GM19452 (cell line): ENCODE measurements around the gene NOL4L.

Experiments
- ATAC-seq: cut with Tn5 transposase; IDR thresholded peaks from one replicate; pipeline ENCODE4 v1.9.1; 2021; ENCODE audit not compliant: unreplicated experiment

NOL4L gene

DNA sequence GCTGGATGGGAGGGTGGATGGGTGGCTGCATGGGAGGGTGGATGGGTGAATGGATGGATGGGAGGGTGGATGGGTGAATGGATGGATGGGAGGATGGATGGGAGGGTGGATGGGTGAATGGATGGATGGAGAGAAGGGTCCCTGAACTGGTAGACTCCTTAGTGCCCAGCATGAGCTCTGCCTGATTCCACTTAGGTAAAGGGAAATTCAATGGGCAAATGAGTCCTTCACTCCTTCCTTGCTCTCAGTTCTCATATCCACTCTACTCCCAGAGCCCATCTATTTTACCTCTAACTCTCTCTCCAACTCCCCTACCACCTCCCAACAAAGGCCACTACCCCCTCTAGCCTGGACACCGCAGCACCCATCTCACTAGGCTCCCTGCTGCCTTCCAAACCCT lies 29.2 kb upstream of the NOL4L start:
- ATAC-seq: no peak

DNA sequence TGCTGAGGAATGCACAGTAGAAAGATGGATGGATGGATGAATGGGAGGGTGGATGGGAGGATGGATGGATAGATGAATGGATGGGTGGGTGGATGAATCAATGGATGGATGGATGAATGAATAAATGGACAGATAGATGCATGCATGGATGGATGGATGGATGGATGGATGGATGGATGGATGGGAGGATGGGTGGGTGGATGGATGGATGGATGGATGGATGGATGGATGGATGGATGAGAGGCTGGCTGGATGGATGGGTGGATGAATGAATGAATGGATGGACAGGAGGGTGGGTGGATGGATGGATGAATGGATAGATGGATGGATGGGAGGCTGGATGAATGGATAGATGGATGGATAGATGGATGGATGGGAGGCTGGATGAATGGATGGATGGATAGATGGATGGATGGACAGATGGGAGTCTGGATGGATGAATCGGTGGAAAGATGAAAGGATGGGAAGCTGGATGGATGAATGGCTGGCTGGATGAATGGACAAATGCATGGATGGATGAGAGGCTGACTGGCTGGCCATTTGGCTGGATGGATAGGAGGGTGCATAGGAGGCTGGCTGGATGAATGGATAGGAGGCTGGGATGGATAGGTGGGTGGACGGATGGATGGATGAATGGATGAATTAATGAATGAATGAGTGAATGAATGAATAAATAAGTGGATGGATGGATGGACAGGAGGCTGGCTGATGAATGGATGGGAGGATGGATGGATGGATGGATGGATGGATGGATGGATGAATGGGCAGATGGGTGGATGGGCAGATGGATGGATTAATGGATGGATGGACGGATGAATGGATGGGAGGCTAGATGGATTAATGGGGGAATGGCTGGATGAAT lies 28.3 kb upstream of the NOL4L start:
- no peak for ATAC-seq

- ATAC-seq: no peak
Observed at GRCh38 chr20:32612351-32613191, 27.4 kb upstream of the NOL4L start.

DNA sequence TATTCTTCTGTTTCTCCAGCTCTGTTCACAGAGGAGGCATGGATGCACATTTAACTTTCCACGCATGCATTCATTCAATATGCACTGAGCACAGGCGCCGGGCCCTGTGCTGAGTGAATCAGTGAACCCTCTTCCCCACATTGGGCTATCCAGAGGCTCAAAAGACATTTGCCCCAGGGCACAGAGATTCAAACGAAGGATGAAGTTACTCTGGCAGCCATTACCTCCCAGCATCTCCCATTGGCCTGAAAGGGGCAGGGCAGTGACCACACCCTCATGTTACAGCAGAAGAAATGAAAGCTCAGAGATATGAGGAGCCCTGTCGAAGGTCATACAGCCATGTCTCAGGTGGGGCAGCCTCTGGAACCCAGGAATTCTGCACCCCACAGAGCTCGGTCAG lies 26.7 kb upstream of the NOL4L start:
- no peak for ATAC-seq

DNA sequence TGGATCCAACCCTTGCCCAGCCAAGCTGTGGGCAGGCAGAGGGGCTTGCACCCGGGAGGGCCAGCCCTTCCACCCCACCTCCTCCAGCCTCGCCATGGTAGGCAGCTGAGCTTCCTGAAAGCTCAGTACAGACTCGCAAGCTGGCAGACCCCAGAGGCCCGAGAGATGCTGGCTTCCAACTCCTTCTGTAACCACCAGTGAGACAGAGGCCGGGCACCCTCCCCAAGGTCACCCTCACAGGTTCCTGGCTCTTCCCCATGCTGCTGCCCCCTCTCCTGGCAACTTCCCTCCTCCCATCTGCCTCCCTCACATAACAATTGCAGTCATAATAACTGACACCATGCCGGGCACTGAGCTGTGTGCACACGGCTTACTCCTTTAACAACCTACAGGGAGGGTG lies 26.2 kb upstream of the NOL4L start:
- ATAC-seq: no peak

DNA sequence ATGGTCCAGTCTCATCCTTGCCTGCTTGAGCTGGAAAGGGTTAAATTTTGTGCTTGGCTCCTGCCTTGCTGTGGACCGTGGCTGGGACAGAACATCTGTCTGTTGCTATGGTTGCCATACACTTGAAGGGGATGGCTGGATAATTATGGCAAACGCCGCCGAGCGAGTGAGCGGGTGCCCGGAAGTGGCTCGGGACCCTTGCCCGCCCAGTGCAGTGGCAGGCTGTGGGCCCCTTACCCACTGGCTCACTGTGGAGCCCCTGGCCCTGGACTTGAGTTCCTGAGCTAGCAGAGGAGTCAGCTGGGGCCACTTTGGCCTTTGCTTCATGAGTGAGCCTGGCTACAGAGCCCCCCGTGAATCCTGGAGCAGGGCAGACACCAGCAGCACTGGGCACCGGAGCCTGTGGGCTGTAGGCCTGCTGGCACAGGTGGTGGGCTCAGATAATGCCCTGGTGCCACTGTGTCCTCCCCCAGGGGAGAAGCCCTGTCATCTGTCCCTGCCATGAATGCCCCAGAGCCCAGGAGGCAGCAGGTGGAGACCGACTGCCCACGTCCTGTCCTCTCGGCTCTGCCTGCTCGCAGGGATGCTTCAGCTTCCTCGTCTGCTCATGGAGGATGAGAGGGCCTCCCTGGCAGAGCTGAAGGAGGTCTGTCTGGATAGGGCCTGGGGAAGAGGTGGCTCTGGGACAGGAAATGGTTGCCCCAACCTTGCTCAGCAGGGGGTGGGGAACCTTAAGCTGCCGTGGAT lies 25.5 kb upstream of the NOL4L start:
- no peak for ATAC-seq

- no peak for ATAC-seq
Observed at GRCh38 chr20:32609993-32610392, 24.9 kb upstream of the NOL4L start.

DNA sequence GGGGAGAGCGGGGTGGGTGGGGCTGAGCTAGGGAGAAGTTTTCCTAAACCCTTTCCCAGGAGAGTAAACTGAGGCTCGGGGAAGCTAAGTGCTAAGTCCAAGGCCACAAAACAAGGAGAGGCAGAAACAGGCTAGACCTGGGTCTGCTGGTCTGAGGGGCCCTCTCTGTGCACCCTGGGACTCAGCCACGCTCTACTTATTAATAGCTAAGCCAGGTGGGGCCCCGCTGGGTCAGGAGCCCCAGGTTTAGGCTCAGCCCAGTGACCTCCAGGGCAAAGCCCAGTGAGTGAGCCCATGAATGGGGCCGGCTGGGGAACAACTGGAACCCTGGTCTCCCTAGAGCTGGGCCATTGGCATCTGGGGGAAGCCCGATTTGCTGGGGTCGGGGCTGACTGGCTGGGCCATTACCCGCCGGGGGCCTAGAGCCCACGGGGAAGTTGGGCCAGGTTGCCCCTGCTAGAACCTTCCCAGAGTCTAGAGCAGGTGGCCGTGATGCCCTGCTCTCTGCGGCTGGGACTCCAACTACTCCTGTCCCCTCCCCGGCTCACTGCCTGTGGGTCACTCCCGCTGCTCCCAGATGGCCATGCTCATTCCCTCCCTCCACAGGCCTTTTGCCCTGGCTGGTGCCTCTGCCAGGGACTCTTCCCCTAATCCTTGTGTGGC lies 24.1 kb upstream of the NOL4L start:
- ATAC-seq: no peak

DNA sequence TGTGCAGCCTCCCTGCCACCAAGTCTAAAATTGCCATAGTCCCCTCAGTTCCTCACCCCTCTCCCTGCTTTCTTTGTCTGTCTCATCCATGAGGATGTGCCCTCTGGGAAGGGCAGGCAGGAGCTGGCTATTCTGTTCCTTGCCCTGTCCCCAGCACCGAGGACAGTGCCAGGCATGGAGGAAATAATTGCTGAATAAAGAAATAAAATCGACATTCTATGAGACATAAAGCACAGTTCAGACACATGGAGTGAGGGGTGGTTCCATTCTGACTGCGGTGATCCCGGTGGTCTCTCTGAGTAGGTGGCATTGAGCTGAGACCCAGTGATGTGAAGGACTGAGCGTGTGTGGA lies 23.5 kb upstream of the NOL4L start:
- ATAC-seq: no peak

GRCh38 chr20:32607727-32608663 lies 22.9 kb upstream of the NOL4L start:
- ATAC-seq: no peak

- ATAC-seq: no peak
Observed at GRCh38 chr20:32607324-32607723, 22.2 kb upstream of the NOL4L start.

DNA sequence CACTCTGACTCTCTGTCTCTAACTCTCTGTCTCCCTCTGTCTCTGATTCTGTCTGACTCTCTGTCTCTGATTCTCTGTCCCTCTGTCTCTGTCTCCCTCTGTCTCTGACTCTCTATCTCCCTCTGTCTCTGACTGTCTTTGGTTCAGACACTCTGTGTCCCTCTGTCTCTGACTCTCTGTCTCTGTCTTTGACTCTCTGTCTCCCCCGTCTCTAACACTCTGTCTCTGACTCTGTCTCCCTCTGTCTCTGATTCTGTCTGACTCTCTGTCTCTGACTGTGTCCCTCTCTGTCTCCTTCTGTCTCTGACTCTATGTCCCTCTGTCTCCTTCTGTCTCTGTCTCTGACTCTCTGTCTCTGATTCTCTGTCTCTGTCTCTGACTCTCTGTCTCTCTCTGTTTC lies 21.7 kb upstream of the NOL4L start:
- no peak for ATAC-seq

- no peak for ATAC-seq
Observed at GRCh38 chr20:32606107-32606506, 21.0 kb upstream of the NOL4L start.

GRCh38 chr20:32605167-32605656 lies 20.1 kb upstream of the NOL4L start:
- no peak for ATAC-seq

- ATAC-seq: no peak
Observed at GRCh38 chr20:32603046-32603726, 18.1 kb upstream of the NOL4L start.

GRCh38 chr20:32602273-32602672 lies 17.1 kb upstream of the NOL4L start:
- ATAC-seq: no peak

DNA sequence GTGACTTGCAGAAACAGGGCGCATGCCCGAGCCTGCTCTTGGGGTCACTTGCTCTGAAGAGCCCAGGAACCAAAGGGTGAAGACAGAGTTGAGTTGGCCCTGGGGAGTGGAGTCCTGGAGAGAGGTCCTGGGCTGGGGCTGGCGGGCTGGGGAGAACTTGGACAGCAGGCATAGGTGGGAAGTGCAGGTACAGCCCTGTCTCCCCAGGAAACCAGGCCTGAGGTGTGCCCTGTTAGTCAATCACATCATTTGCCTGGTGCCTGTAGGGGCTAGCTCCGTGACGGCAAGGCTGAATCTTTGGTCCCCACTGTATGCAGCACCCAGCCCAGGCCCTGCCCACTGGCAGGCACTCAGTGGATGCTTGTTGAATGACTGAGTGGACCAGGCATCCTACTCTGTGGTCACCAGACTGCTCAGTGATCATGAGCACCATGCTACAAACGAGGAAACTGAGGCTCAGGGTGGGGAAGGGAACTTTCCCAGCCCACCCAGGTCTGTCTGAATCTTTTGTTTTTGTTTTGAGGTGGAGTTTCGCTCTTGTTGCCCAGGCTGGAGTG lies 15.6 kb upstream of the NOL4L start:
- no peak for ATAC-seq

DNA sequence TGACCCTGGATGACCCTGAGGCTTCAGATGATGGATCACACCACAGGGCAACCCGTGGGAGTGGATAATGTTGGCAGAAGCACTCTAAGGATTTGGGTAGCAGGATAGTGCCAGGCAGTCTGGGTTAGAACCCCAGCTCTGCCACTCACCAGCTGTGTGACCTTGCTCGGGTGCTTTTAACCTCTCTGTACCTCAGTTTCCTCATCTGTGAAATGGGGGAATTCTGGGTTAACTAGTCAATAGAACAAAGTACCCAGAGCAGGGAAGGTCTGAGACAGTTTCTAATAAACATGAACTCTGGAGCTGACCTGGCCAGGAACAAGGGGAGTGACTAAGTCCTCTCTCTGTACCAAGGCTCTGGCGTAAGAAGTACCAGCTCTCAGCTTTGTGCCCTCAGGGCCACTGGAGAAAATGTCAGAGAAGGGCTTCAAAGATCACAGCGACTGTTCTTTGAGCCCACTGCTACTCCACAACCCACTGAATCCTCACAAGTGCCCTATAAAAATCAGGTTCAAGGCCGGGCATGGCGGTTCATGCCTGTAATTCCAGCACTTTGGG lies 14.7 kb upstream of the NOL4L start:
- no peak for ATAC-seq

DNA sequence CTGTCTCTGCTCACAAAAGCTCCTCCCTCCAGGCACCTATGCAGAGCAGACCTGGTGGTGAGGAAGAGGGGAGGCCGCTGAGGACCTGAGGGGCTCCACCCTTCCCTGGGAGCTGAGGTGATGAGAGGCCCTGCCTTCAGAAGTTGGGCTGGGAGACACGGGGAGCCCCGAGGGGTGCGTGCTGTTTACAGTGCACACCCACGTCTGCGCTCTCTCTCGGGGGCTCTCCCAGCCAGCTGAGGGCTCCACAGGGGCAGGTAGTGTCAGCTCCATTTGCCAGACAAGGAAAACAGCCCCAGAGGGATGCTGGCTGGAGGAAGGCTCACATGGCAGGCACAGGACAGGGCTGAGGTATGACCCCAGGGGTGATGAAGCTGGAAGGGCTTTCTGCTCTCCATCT lies 13.5 kb upstream of the NOL4L start:
- no peak for ATAC-seq
